OCI-LY1 (cell line): ENCODE measurements around the gene AMY1A.
"Not testable (repeated sequence)": the region's sequence is repeated elsewhere in the genome, so short reads cannot be mapped to it uniquely, and the experiment has no call there.

Experiments used
- H2AFZ ChIP-seq: fragments of 200-600 bp; sonication (generic), shearing (Covaris generic); 2 replicates; pipeline ENCODE4 v1.6.0; 2014; ENCODE audit warnings: antibody characterized with exemption, mild to moderate bottlenecking, low read length
- H3F3A ChIP-seq: fragments of 200-600 bp; sonication (generic), shearing (Covaris generic); 2 replicates; pipeline ENCODE4 v1.6.0; 2014; ENCODE audit warnings: mild to moderate bottlenecking, antibody characterized with exemption, low read length, moderate library complexity; ENCODE audit not compliant: insufficient read depth
- H3K27ac ChIP-seq: fragments of 200-600 bp; sonication (generic); 2 replicates; pipeline ENCODE4 v1.5.1; 2014; ENCODE audit warnings: low read length, mixed run types, mild to moderate bottlenecking, low read depth; ENCODE audit not compliant: poor library complexity, severe bottlenecking
- H3K27me3 ChIP-seq: fragments of 200-600 bp; sonication (generic); 2 replicates; pipeline ENCODE4 v1.6.0; 2014; ENCODE audit warnings: antibody characterized with exemption, mild to moderate bottlenecking, low read length, moderate library complexity; ENCODE audit not compliant: insufficient read depth
- H3K36me3 ChIP-seq: fragments of 200-600 bp; sonication (generic); 2 replicates; pipeline ENCODE4 v1.6.1; 2014; ENCODE audit warnings: mild to moderate bottlenecking, antibody characterized with exemption, low read length, moderate library complexity, mixed read lengths; ENCODE audit not compliant: insufficient read depth
- H3K4me1 ChIP-seq: fragments of 200-600 bp; sonication (generic); 2 replicates; pipeline ENCODE4 v1.5.1; 2014; ENCODE audit warnings: mild to moderate bottlenecking, low read length, moderate library complexity; ENCODE audit not compliant: insufficient read depth, severe bottlenecking
- H3K4me2 ChIP-seq: fragments of 200-600 bp; sonication (generic), shearing (Covaris generic); 2 replicates; pipeline ENCODE4 v1.6.1; 2014; ENCODE audit warnings: low read length
- H3K4me3 ChIP-seq: fragments of 200-600 bp; sonication (generic); 2 replicates; pipeline ENCODE4 v1.5.1; 2014; ENCODE audit warnings: low read length, low read depth, mild to moderate bottlenecking, mixed read lengths; ENCODE audit not compliant: poor library complexity, severe bottlenecking
- H3K79me2 ChIP-seq: fragments of 200-600 bp; shearing (Covaris generic); 2 replicates; pipeline ENCODE4 v1.6.1; 2016; ENCODE audit warnings: mixed run types, low read length, mixed read lengths; ENCODE audit not compliant: insufficient read depth
- H3K9ac ChIP-seq: fragments of 200-600 bp; sonication (generic), shearing (Covaris generic); 2 replicates; pipeline ENCODE4 v1.6.1; 2014; ENCODE audit warnings: mild to moderate bottlenecking, low read length, mixed read lengths
- H3K9me2 ChIP-seq: fragments of 200-600 bp; sonication (generic), shearing (Covaris generic); 2 replicates; pipeline ENCODE4 v1.6.1; 2014; ENCODE audit warnings: low read depth, mild to moderate bottlenecking, low read length, mixed read lengths
- H3K9me3 ChIP-seq: fragments of 200-600 bp; shearing (Covaris generic); 2 replicates; pipeline ENCODE4 v1.6.1; 2014; ENCODE audit warnings: low read length, mixed read lengths
- H4K20me1 ChIP-seq: fragments of 200-600 bp; sonication (generic), shearing (Covaris generic); 2 replicates; pipeline ENCODE4 v1.6.0; 2016; ENCODE audit warnings: mild to moderate bottlenecking, low read length; ENCODE audit not compliant: insufficient read depth

AMY1A gene

GRCh38 chr1:103710381-103710780 lies 54.8 kb downstream of the AMY1A start:
- H3K9me3 ChIP-seq, H4K20me1 ChIP-seq, H3K27ac ChIP-seq, H3K27me3 ChIP-seq, H3F3A ChIP-seq, H3K36me3 ChIP-seq, H3K79me2 ChIP-seq, H3K4me3 ChIP-seq, H3K4me1 ChIP-seq, H2AFZ ChIP-seq, H3K4me2 ChIP-seq, H3K9ac ChIP-seq, H3K9me2 ChIP-seq: not testable (repeated sequence)
